ENCODE data around the gene PXK.

DNA sequence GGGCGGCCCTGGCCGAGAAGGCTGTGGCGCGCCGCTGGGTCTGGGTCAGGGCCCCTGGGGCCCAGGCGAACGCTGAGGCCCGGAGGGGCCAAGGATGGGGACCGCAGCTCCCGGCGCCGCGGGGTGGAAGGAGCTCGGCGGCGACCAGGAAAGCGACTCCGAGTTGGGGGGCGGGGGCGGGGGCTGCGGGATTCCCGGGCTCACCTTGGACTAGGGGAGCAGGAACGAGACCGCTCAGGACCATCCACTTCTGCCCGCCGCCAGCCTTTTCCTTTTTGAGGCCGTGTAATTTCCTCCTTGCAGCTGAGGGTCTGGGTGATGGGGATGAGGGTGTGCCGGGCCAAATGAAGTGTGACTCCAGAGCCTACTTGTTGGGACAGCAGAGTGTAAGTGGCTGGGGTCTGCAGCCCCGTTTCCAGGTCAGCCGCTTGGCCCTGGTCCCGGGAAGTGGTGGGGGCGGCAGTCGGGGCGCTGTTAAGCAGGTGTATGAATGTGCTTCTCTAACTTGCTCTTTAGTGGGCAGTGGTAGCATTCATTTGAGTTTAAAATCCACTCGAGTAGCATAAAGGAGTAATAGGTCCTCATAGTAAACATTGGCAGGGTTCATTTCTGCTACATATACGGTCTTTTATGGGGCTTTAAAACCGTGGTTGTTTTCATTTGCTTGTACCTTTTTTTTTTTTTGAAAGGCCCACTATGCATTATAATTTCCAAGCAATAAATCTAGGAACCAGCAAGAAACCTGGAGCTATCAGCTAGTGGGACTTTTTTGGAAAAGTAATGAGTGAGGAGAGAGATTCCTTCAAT lies 717 bp downstream of the PXK start:
- TF ChIP-seq, protein P1, sequence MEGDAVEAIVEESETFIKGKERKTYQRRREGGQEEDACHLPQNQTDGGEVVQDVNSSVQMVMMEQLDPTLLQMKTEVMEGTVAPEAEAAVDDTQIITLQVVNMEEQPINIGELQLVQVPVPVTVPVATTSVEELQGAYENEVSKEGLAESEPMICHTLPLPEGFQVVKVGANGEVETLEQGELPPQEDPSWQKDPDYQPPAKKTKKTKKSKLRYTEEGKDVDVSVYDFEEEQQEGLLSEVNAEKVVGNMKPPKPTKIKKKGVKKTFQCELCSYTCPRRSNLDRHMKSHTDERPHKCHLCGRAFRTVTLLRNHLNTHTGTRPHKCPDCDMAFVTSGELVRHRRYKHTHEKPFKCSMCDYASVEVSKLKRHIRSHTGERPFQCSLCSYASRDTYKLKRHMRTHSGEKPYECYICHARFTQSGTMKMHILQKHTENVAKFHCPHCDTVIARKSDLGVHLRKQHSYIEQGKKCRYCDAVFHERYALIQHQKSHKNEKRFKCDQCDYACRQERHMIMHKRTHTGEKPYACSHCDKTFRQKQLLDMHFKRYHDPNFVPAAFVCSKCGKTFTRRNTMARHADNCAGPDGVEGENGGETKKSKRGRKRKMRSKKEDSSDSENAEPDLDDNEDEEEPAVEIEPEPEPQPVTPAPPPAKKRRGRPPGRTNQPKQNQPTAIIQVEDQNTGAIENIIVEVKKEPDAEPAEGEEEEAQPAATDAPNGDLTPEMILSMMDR (IDR thresholded peaks at IDR 0.05), result no peak
- no peak for TF ChIP-seq EZH2 (IDR thresholded peaks at IDR 0.05)
